Amniotic stem cell (primary cell): ENCODE results near the gene THYN1.

Experiments
- DNase-seq: peaks from one replicate; lab custom pipeline; 2025; lab: John Stamatoyannopoulos, UW

THYN1 gene

DNA sequence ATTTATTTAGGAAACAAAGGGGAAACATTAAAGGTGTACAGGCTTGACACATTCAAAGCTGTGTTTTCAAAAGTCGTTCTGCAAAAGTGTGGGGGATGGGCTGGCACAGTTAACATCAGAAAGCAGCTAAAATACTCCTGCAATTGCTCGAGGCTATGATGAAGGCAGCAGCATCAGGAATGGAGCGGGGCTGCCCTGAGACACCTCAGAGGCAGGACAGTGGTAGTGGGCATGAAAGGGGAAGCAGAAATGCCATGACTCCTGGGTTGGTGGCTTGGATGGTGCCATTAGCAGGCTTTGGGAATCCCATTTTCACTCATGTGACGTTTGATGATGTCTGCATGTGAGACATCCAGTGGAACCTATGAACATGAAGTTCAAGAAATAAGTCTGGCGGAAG is 30.0 kb downstream of the THYN1 start:
- no peak for DNase-seq

DNA sequence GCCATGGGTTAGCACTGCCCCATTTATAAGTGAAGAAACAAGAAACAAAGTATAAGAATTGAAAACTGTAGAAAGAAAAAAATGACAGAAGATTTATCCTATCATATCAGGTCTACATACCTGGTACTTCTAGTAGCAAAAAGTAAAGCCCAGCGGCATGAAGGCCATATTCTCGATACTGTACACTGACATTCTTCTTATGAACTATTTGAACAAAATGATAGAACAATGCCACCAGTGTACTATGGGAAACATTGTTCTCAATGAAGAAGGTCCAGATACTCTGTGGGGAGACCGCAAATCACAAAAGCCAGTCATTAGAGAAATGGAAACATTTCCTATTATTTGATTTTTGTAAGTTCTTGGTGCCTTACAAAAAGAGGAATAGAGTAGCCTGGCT is 36.3 kb downstream of the THYN1 start:
- no peak for DNase-seq

DNA sequence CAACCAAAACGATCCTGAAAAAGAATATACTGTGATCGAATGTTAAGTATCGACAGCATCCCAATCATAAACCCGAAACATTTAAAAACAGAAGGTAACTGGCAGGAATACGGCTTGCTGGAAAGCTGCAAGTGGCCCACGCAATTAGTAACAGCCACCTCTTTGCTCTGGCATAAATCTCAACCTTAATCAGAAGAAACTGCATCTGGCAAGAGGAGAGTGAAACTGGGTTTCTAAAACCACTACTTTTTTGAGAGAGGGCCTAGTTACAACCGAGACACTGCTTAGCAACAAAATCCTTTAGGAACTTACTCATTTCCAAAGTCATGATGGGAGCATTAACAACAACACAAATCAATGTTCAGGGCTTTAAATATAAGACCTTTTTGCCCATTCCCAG is 37.3 kb downstream of the THYN1 start:
- DNase-seq, result no peak

GRCh38 chr11:134207538-134208239 is 45.5 kb downstream of the THYN1 start:
- no peak for DNase-seq

- DNase-seq, result no peak
Measured at GRCh38 chr11:134206185-134206584, 47.0 kb downstream of the THYN1 start.

DNA sequence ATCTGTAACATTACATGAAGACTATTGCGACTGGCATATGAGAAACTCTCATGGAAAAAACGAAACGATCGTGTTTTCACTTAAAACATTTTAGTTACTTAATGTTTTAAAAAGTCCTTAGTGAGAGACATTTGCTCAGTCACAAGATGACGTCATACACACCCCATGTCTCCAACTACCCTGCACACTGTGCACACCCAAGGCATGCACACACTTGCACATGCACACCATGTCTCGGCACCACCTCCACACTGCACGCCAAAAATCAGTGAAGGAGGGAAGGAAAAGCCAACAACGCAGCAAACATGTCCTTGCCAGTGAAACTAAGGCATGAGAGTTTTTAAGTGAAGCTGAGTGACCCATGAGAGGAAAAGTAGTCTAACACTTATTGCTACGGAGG is 47.4 kb downstream of the THYN1 start:
- DNase-seq, result no peak

GRCh38 chr11:134202661-134203060 is 50.5 kb downstream of the THYN1 start:
- DNase-seq, result no peak

DNA sequence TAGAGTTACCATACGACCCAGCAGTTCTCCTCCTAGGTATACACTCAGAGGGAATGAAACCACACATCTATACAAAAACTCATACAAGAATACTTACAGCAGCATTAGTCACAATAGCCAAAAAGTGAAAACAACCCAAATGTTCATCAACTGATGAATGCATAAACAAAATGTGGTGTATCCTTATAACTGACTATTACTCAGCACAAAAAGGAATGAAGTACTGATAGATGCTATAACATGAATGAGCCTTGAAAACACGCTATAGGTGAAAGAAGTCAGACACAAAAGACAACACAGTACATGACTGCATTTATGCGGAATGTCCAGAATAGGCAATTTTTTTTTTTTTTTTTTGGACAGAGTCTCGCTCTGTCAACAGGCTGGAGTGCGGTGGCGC is 52.5 kb downstream of the THYN1 start:
- no peak for DNase-seq

GRCh38 chr11:134199531-134199930 is 53.6 kb downstream of the THYN1 start:
- no peak for DNase-seq
